Endodermal cell (in vitro differentiated cells): ENCODE data around the gene AKAP13. TPM values are rescaled to one million over a fixed set of nuclear protein-coding genes. Genes with fewer than 3 reads are reported as not detected.

ENCODE experiments used
- DNase-seq: peaks from one replicate; pipeline ENCODE4 v3.0.0-alpha.2; 2017
- H3K27ac ChIP-seq: 2 replicates; pipeline ENCODE4 v1.5.1; 2013; ENCODE audit warnings: mild to moderate bottlenecking, low read depth, low read length, moderate library complexity
- H3K27me3 ChIP-seq: 2 replicates; pipeline ENCODE4 v1.6.1; 2013; ENCODE audit warnings: mild to moderate bottlenecking, low read length, moderate library complexity; ENCODE audit not compliant: insufficient read depth, control insufficient read depth, poor library complexity, severe bottlenecking
- H3K36me3 ChIP-seq: 2 replicates; pipeline ENCODE4 v1.7.0; 2013; ENCODE audit warnings: mild to moderate bottlenecking, low read length, moderate library complexity; ENCODE audit not compliant: control insufficient read depth, insufficient read depth
- H3K4me1 ChIP-seq: one replicate; pipeline ENCODE4 v1.7.0; 2013; ENCODE audit warnings: low read length; ENCODE audit not compliant: control insufficient read depth, insufficient read depth
- H3K4me3 ChIP-seq: 2 replicates; pipeline ENCODE4 v1.5.1; 2013; ENCODE audit warnings: mild to moderate bottlenecking, low read length, moderate library complexity
- H3K9ac ChIP-seq: 2 replicates; pipeline ENCODE4 v1.6.1; 2013; ENCODE audit warnings: mild to moderate bottlenecking, low read length, moderate library complexity; ENCODE audit not compliant: poor library complexity, severe bottlenecking; ENCODE audit errors: extremely low read depth
- H3K9me3 ChIP-seq: 2 replicates; pipeline ENCODE4 v1.6.1; 2013; ENCODE audit warnings: mild to moderate bottlenecking, low read length, moderate library complexity; ENCODE audit not compliant: control insufficient read depth
- H3K27ac Mint-ChIP-seq: 2 replicates; pipeline ENCODE4 v1.8.0; 2020; ENCODE audit warnings: mixed read lengths
- H3K27me3 Mint-ChIP-seq: 2 replicates; pipeline ENCODE4 v1.8.0; 2021; ENCODE audit warnings: mild to moderate bottlenecking, mixed read lengths; ENCODE audit not compliant: insufficient read depth
- H3K36me3 Mint-ChIP-seq: 2 replicates; pipeline ENCODE4 v1.8.0; 2020; ENCODE audit warnings: low read depth, mixed read lengths
- H3K4me1 Mint-ChIP-seq: 2 replicates; pipeline ENCODE4 v1.8.0; 2020; ENCODE audit warnings: mixed read lengths
- H3K4me3 Mint-ChIP-seq: 2 replicates; pipeline ENCODE4 v1.8.0; 2020; ENCODE audit warnings: mild to moderate bottlenecking, moderate library complexity, mixed read lengths
- H3K9me3 Mint-ChIP-seq: 2 replicates; pipeline ENCODE4 v1.8.0; 2020; ENCODE audit warnings: mild to moderate bottlenecking, mixed read lengths
- CTCF ChIP-seq: fragments of 200-600 bp; sonication (generic); conservative IDR thresholded peaks from 2 replicates; pipeline ENCODE4 v1.5.0; 2021; ENCODE audit warnings: antibody characterized with exemption, mild to moderate bottlenecking
- WGBS, 2 experiments: methylation state at CpG; one replicate each; pipeline versions ENCODE4 v1.1.5 to v1.1.7; 2013; ENCODE audit warnings: missing lambda C conversion rate in 2 of 2, mixed read lengths in 1 of 2; ENCODE audit not compliant: insufficient coverage in 1 of 2, insufficient read length in 1 of 2; 5-methylcytosine and 5-hydroxymethylcytosine counted together
- total RNA-seq, 2 donors: library from RNA; stranded (reverse); fragmentation: NEBNext Ultra II Directional in 1 of 2; extraction: Animal tissue kit (Norgen Biotek cat#: 25700) in 1 of 2; gene quantifications; 2 replicates in 1 of 2; 3 replicates in 1 of 2; pipeline ENCODE4 v1.2.1, GENCODE V29; 2021

The AKAP13 gene
- total RNA-seq, 2 donors from 2014 or later = 115 to 131 TPM

GRCh38 chr15:85381850-85382751 lies 1.7 kb downstream of the AKAP13 start:
- TF ChIP-seq CTCF = no peak

GRCh38 chr15:85382942-85383341 lies 2.5 kb downstream of the AKAP13 start:
- no peaks in the 10 kb centered on the region for H3K9me3 ChIP-seq
- DNase-seq = no peak
- Mint-ChIP-seq H3K4me3 (peak overlapping the region; percentile 83), H3K4me1 (peaks cover 43% of the 10 kb centered on the region), H3K36me3 (peaks cover 17% of the 10 kb centered on the region), H3K27me3 (no peaks in the 10 kb centered on the region), H3K27ac (peak overlapping the region; percentile 80), H3K9me3 (no peaks in the 10 kb centered on the region)
- WGBS, 2 experiments = 92 to 100% methylated on average over 1 to 4 of the region's 4 CpGs
- peaks cover 41% of the 10 kb centered on the region for H3K36me3 ChIP-seq
- no peaks in the 10 kb centered on the region for H3K27me3 ChIP-seq
- TF ChIP-seq CTCF = no peak
- no peaks in the 10 kb centered on the region for H3K4me1 ChIP-seq
- H3K9ac ChIP-seq = peak overlapping the region; percentile 88
- H3K27ac ChIP-seq = no peak overlapping the region
- peak overlapping the region; percentile 97 for H3K4me3 ChIP-seq

More at GRCh38 chr15:85381850-85382751, 1.7 kb downstream of the AKAP13 start:
- Histone ChIP-seq H3K27me3 (no peaks in the 10 kb centered on the region), H3K9me3 (no peaks in the 10 kb centered on the region), H3K4me1 (no peaks in the 10 kb centered on the region), H3K9ac (peak overlapping the region; percentile 88), H3K4me3 (peak overlapping the region; percentile 97), H3K27ac (no peak overlapping the region), H3K36me3 (peaks cover 37% of the 10 kb centered on the region)
- Mint-ChIP-seq H3K36me3 (peaks cover 11% of the 10 kb centered on the region), H3K9me3 (no peaks in the 10 kb centered on the region), H3K27me3 (no peaks in the 10 kb centered on the region), H3K4me1 (peaks cover 44% of the 10 kb centered on the region), H3K27ac (peak overlapping the region; percentile 86), H3K4me3 (peak overlapping the region; percentile 83)
- DNase-seq = no peak
- 67 to 79% methylated on average over 2 to 10 of the region's 10 CpGs for WGBS, 2 experiments

DNA sequence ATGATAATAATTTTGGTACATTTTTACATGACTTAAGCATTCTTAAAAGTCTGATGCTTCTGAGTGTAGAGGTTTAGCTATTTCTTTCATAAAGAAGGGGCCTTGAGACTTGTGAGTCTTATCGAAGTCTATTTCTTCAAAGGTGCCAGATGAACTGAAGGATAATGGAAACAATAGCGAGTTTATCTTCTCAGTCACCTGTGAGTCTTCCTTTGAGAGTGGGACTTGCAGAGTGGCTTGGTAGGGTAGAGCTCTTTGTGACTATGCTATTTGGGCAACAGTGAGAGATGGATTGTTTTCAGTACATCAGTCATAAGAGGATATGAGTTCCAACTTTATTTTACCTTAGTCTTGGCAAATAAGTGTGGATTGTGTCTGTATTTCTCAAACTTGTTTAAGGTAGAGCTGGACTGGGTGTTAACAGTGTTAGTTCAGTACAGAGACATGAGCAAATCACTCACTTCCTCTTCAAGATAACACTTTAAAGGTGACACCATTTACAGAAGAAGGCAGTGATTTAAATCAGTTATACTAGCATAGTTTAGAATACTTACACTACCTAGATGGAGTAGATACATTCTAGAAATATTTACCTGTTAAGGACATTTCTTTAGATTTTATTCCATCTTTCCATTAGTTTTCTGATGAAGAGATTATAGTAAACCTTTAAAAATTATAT lies 3.2 kb downstream of the AKAP13 start:
- Histone ChIP-seq H3K36me3 (peaks cover 41% of the 10 kb centered on the region), H3K4me1 (no peaks in the 10 kb centered on the region), H3K4me3 (peak overlapping the region; percentile 97), H3K9ac (peak overlapping the region; percentile 88), H3K27ac (no peak overlapping the region), H3K9me3 (no peaks in the 10 kb centered on the region), H3K27me3 (no peaks in the 10 kb centered on the region)
- no peak for DNase-seq
- Mint-ChIP-seq H3K36me3 (peaks cover 17% of the 10 kb centered on the region), H3K9me3 (no peaks in the 10 kb centered on the region), H3K4me1 (peaks cover 41% of the 10 kb centered on the region), H3K27ac (peak overlapping the region; percentile 80), H3K4me3 (peak overlapping the region; percentile 83), H3K27me3 (no peaks in the 10 kb centered on the region)
- WGBS, 2 experiments = 72 to 84% methylated on average over 2 of the region's 2 CpGs
- no peak for TF ChIP-seq CTCF
